ENCODE data around the gene TMEM108.
A peak's percentile ranks its signal among the peaks of the same experiment; 100 is the strongest.
"Not testable (repeated sequence)": the region's sequence is repeated elsewhere in the genome, so short reads cannot be mapped to it uniquely, and the experiment has no call there.

TMEM108 gene

GRCh38 chr3:133038089-133038730 is at the start of gene TMEM108:
Gene TMEM108 (plus strand): TSS chr3:133038391.
- TF ChIP-seq CTCF (conservative IDR thresholded peaks at IDR 0.05; ENCODE audit: control insufficient read depth, insufficient read depth, low read depth, low read length) = no peak
- peak within 1 kb of the TSS; percentile 33 for H3K4me3 ChIP-seq (ENCODE audit: control insufficient read depth, low read depth, low read length)
- peak; percentile 28 for DNase-seq (ENCODE audit: low read depth)

DNA sequence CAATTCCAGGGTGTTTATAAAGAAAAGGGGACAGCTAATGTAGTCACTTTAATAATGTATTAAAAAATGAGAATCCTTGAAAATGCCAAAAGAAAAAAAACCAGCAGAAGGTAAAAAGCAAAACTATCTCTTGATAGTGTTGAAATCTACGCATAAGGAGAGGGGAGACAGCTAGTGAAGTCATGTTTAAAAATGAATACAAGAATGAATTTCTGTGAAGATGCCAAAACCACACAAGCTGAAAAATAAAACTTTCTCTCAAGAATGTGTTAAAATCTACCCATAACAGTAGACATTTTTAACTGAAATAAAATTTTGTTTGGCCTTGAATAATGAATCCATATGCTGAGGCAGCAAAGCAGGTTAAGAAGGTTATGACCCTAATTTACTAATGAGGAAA is 42.2 kb upstream of the TMEM108 start:
- H3K4me3 ChIP-seq (ENCODE audit: control insufficient read depth, low read depth, low read length) = no peak overlapping the region
- TF ChIP-seq CTCF (conservative IDR thresholded peaks at IDR 0.05; ENCODE audit: control insufficient read depth, insufficient read depth, low read depth, low read length) = no peak
- DNase-seq (ENCODE audit: low read depth) = no peak

- TF ChIP-seq CTCF (conservative IDR thresholded peaks at IDR 0.05; ENCODE audit: control insufficient read depth, insufficient read depth, low read depth, low read length) = no peak
- H3K4me3 ChIP-seq (ENCODE audit: control insufficient read depth, low read depth, low read length) = no peak overlapping the region
- no peak for DNase-seq (ENCODE audit: low read depth)
Observed at GRCh38 chr3:132997404-132998185, 40.6 kb upstream of the TMEM108 start.

GRCh38 chr3:133005032-133005431 is 33.2 kb upstream of the TMEM108 start:
- not testable (repeated sequence) for DNase-seq (ENCODE audit: low read depth); H3K4me3 ChIP-seq (ENCODE audit: control insufficient read depth, low read depth, low read length)

GRCh38 chr3:133007601-133008000 is 30.6 kb upstream of the TMEM108 start:
- no peak for DNase-seq (ENCODE audit: low read depth)
- H3K4me3 ChIP-seq (ENCODE audit: control insufficient read depth, low read depth, low read length) = no peak overlapping the region
- no peak for TF ChIP-seq CTCF (conservative IDR thresholded peaks at IDR 0.05; ENCODE audit: control insufficient read depth, insufficient read depth, low read depth, low read length)

- no peak for DNase-seq (ENCODE audit: low read depth)
- no peak for TF ChIP-seq CTCF (conservative IDR thresholded peaks at IDR 0.05; ENCODE audit: control insufficient read depth, insufficient read depth, low read depth, low read length)
- H3K4me3 ChIP-seq (ENCODE audit: control insufficient read depth, low read depth, low read length) = no peak overlapping the region
Observed at GRCh38 chr3:133014325-133014724, 23.9 kb upstream of the TMEM108 start.

DNA sequence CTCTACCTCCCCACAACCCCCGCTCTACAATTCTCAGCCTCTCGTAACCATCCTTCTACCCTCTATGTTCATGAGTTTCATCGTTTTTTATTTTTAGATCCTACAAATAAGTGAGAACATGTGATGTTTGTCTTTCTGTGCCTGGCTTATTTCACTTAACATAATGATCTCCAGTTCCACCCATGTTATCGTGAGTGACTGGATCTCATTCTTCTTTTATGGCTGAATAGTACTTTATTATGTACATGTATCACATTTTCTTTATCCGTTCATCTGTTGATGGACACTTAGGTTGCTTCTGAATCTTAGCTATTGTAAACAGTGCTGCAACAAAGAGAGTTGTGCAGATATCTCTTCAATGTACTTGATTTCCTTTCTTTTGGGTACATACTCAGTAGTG is 22.6 kb upstream of the TMEM108 start:
- not testable (repeated sequence) for H3K4me3 ChIP-seq (ENCODE audit: control insufficient read depth, low read depth, low read length); DNase-seq (ENCODE audit: low read depth)

All from fibroblast of mammary gland (primary cell).